Type B pancreatic cell (in vitro differentiated cells): ENCODE results near the gene PAX7. TPM values are rescaled to one million over a fixed set of nuclear protein-coding genes. Genes with fewer than 3 reads are reported as not detected.

Experiments
- DNase-seq: peaks from one replicate; pipeline ENCODE4 v3.0.0; 2021; ENCODE audit warnings: mixed read lengths; ENCODE audit not compliant: unreplicated experiment; ENCODE audit errors: extremely low spot score
- H3K27ac Mint-ChIP-seq: 2 replicates; pipeline ENCODE4 v1.8.0; 2021; ENCODE audit warnings: mild to moderate bottlenecking, mixed read lengths
- H3K27me3 Mint-ChIP-seq: 2 replicates; pipeline ENCODE4 v1.8.0; 2021; ENCODE audit warnings: mixed read lengths
- H3K36me3 Mint-ChIP-seq: 2 replicates; pipeline ENCODE4 v1.8.0; 2021; ENCODE audit warnings: mixed read lengths
- H3K4me1 Mint-ChIP-seq: one replicate; pipeline ENCODE4 v1.8.0; 2021; ENCODE audit warnings: mixed read lengths; ENCODE audit not compliant: unreplicated experiment
- H3K4me3 Mint-ChIP-seq: 2 replicates; pipeline ENCODE4 v1.8.0; 2021; ENCODE audit warnings: mild to moderate bottlenecking, mixed read lengths
- H3K9me3 Mint-ChIP-seq: 2 replicates; pipeline ENCODE4 v1.8.0; 2021; ENCODE audit warnings: mixed read lengths
- total RNA-seq: library from RNA; stranded (reverse); gene quantifications from 2 replicates; pipeline ENCODE4 v1.2.1, GENCODE V29; 2021; ENCODE audit warnings: low replicate concordance
- TF ChIP-seq, protein P1 (sequence below): fragments of 200-600 bp; sonication (generic); conservative IDR thresholded peaks from 2 replicates; pipeline ENCODE4 v1.5.0; 2021; ENCODE audit warnings: antibody characterized with exemption, mild to moderate bottlenecking

The PAX7 gene
- total RNA-seq, 1 donor from 2014 or later, result 2.9 TPM

DNA sequence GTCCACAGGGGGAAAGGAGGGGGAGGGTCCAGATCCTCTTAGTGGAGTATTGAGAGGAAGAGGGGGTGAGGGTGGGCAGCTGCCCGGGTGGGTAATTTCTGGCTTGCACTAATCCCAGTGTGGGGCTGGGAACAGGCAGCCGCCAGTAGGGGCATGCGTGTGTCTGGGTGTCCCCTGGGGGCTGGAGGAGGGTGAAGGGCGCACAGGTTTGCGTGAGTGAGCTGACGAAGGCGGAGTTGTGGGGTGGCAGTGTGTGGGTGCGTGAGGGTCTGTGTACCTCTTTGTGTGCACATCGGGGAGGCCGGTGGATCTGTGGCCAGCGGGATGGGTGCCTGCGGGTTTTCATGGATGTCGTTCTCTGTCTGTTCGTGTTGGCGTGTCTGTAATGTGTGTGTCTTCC is 97.3 kb downstream of the PAX7 start:
- Mint-ChIP-seq H3K4me3 (no peak overlapping the region), H3K9me3 (no peaks in the 10 kb centered on the region), H3K27ac (no peak overlapping the region), H3K36me3 (no peaks in the 10 kb centered on the region), H3K27me3 (peaks cover 73% of the 10 kb centered on the region), H3K4me1 (peaks cover 8% of the 10 kb centered on the region)
- TF ChIP-seq, protein P1, sequence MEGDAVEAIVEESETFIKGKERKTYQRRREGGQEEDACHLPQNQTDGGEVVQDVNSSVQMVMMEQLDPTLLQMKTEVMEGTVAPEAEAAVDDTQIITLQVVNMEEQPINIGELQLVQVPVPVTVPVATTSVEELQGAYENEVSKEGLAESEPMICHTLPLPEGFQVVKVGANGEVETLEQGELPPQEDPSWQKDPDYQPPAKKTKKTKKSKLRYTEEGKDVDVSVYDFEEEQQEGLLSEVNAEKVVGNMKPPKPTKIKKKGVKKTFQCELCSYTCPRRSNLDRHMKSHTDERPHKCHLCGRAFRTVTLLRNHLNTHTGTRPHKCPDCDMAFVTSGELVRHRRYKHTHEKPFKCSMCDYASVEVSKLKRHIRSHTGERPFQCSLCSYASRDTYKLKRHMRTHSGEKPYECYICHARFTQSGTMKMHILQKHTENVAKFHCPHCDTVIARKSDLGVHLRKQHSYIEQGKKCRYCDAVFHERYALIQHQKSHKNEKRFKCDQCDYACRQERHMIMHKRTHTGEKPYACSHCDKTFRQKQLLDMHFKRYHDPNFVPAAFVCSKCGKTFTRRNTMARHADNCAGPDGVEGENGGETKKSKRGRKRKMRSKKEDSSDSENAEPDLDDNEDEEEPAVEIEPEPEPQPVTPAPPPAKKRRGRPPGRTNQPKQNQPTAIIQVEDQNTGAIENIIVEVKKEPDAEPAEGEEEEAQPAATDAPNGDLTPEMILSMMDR, result no peak
- no peak for DNase-seq

DNA sequence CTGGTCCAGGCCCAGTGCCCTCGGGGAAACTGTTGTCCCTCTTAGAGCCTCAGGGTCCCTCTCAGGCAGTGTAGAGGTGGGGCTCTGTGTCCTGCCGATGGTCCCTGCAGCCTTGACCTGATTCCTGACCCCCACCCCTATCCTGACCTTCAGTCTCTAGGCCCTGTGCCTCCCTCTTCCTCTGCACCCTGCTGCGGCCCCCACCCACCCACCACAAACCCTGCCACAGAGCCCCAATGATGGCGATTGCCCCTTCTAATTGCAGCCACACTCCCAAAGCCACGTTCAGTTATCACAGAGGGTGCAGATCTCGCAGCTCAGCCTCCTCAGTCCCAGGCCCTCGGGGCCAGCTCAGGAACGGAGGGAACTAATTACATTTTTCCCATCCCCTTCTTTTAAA is 99.7 kb downstream of the PAX7 start:
- no peaks in the 10 kb centered on the region for H3K36me3 Mint-ChIP-seq
- no peaks in the 10 kb centered on the region for H3K9me3 Mint-ChIP-seq
- H3K27ac Mint-ChIP-seq, result no peak overlapping the region
- TF ChIP-seq, protein P1, result no peak
- no peak for DNase-seq
- peaks cover 66% of the 10 kb centered on the region for H3K27me3 Mint-ChIP-seq
- peaks cover 3% of the 10 kb centered on the region for H3K4me1 Mint-ChIP-seq
- no peak overlapping the region for H3K4me3 Mint-ChIP-seq

DNA sequence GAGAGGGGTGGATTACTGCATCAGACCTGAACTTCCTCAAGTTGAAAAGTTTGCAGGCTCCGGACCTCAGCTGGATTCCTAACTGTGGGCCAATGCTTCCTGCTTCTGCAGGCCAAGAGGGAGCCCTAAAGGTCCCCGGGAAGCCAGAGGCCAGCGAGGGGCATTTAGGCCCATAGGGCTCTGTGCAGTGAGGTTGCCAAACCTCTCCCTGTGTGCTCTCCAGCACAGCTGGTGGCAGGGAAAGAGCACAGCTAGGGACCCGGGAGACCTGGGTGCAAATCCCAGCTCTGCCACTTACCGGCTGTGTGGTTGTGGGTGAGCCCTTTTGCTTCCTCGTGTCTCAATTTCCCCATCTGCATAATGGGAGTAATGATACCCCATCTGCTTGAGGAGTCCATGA is 100.5 kb downstream of the PAX7 start:
- DNase-seq, result no peak
- no peaks in the 10 kb centered on the region for H3K36me3 Mint-ChIP-seq
- H3K27ac Mint-ChIP-seq, result no peak overlapping the region
- H3K4me3 Mint-ChIP-seq, result no peak overlapping the region
- no peaks in the 10 kb centered on the region for H3K4me1 Mint-ChIP-seq
- H3K9me3 Mint-ChIP-seq, result no peaks in the 10 kb centered on the region
- TF ChIP-seq, protein P1, result no peak
- H3K27me3 Mint-ChIP-seq, result peaks cover 58% of the 10 kb centered on the region

DNA sequence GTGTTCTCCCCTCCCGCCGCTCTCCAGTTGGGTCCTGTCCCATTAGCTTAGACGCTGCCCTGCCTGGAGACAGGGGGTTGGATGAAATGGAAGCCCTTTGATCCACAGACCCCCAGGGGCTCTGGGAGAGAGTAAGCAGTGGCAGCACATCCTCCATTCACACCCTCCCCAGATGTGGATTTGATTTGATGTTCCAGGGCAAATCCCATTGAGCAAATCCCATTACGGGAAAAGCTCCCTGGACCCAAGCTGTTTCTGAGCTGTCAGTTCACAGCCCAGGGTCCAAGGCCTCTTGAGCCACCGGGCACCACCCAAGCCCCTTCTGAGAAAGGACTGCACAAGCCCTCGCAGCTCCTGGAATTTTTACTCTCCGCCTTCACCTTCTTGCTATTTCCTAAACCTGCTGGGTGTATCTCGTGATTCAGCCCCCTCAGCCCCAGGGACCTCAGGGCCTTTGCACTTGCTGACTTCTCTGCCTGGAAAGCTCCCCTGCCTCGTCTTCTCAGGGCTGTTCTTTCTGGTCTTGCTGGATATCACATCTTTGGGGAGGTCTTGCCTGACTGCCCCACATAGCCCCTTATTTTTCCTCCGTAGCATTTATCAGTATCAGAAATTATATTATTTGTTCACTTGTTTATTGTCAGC is 101.1 kb downstream of the PAX7 start:
- peaks cover 52% of the 10 kb centered on the region for H3K27me3 Mint-ChIP-seq
- no peaks in the 10 kb centered on the region for H3K36me3 Mint-ChIP-seq
- H3K4me3 Mint-ChIP-seq, result no peak overlapping the region
- no peak for DNase-seq
- no peaks in the 10 kb centered on the region for H3K4me1 Mint-ChIP-seq
- TF ChIP-seq, protein P1, result no peak
- H3K27ac Mint-ChIP-seq, result no peak overlapping the region
- no peaks in the 10 kb centered on the region for H3K9me3 Mint-ChIP-seq

DNA sequence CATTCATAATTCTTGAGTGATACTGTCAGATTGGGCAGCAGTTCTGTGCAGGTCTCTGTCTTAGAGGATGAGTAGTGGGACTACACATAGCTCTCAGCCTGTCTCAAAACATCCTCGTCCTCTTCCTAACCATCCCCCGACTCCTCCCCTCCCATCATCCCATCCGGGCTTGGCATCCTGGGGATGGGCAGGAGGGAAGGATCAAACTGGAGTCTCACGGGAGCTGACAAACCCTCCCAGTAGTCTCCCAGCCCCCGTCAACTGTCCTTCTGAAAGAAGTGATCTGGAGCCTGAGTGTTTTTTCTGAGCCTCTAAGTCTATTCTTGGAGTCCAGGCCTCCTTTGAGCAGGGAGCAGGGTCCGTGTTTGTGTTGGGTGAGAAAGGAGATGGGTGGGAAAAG is 102.0 kb downstream of the PAX7 start:
- no peak overlapping the region for H3K27ac Mint-ChIP-seq
- H3K9me3 Mint-ChIP-seq, result no peaks in the 10 kb centered on the region
- peaks cover 43% of the 10 kb centered on the region for H3K27me3 Mint-ChIP-seq
- no peak for DNase-seq
- no peaks in the 10 kb centered on the region for H3K36me3 Mint-ChIP-seq
- no peaks in the 10 kb centered on the region for H3K4me1 Mint-ChIP-seq
- TF ChIP-seq, protein P1, result no peak
- no peak overlapping the region for H3K4me3 Mint-ChIP-seq

DNA sequence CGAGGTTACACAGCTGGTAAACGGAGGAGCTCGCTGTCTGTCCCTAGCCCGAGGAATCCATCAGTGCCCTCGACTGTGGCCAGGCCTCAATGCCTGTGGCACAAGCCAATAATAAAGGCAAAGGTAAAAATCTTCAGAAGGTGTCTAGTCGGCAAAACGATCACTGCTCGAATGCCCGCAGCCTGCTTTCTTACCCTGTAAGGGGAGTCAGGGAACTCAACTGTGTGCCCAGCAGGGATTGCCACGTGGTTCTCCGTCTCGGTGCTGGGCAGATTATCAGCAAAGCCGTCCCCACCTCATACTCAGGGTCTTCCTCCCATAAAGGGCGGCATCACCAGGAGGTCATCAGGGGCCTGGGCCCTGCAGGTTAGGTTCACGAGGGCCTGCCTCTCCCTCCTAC is 103.4 kb downstream of the PAX7 start:
- H3K36me3 Mint-ChIP-seq, result no peaks in the 10 kb centered on the region
- no peak overlapping the region for H3K4me3 Mint-ChIP-seq
- no peak for DNase-seq
- TF ChIP-seq, protein P1, result no peak
- no peaks in the 10 kb centered on the region for H3K4me1 Mint-ChIP-seq
- H3K9me3 Mint-ChIP-seq, result no peaks in the 10 kb centered on the region
- H3K27ac Mint-ChIP-seq, result no peak overlapping the region
- peaks cover 41% of the 10 kb centered on the region for H3K27me3 Mint-ChIP-seq
